HG02973 (cell line): ENCODE data around the gene ZNF750.

ENCODE experiments used
- ATAC-seq: cut with Tn5 transposase; IDR thresholded peaks from one replicate; pipeline ENCODE4 v1.9.1; 2021; ENCODE audit warnings: moderate library complexity; ENCODE audit not compliant: unreplicated experiment

Gene ZNF750

GRCh38 chr17:82815354-82815753, 24.5 kb downstream of the ZNF750 start:
- no peak for ATAC-seq

DNA sequence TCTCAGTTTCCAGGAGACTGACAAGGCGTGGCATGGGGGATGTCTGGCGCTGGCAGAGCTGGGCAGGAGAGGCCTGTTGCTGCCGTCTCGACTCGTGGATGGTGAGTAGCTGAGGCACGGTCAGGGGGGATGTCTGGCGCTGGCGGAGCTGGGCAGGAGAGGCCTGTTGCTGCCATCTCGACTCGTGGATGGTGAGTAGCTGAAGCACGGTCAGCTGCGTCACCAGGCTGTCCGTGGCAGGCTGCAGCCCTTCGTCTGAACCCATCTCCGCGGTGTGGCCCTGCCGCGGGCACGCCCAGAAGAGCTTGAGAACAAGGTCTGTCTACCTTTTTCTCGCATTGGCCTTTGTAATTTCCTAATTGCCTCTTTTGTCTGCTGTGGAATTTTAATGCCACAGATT, 25.0 kb downstream of the ZNF750 start:
- no peak for ATAC-seq

GRCh38 chr17:82813299-82814051, 26.3 kb downstream of the ZNF750 start:
- ATAC-seq = no peak

DNA sequence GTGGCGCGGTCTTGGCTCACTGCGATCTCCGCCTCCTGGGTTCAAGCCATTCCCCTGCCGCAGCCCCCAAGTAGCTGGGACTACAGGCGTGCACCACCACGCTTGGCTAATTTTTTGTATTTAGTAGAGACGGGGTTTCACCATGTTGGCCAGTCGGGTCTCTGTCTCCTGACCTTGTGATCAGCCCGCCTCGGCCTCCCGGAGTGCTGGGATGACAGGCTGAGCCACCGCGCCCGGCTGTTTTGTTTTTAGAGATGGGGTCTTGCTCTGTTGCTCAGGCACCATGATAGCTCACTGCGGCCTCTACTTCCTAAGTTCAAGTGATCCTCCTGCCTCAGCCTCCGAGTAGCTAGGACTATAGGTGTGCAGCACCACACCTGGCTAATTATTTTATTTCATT, 27.2 kb downstream of the ZNF750 start:
- ATAC-seq = no peak

DNA sequence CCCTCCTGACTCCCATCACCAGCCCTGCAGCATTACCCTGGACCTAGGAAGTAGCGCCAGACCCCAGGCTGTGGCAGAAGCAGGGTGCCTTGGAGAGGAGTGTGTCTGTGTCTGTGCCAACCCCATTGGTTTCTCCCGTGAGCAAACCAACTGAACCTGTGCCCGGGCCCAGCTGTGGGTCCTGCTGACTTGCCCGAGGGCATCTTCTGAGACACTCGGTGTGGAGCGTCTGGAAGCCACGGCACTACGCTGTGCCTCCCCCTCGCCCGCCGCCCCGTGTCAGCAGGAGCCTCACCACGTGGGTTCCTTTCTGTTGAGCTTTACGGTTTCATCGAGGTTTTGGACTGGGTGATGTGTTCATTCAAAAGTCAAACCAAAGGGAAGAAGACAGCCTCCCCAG, 27.8 kb downstream of the ZNF750 start:
- no peak for ATAC-seq

- ATAC-seq = no peak
Measured at GRCh38 chr17:82810644-82811430, 29.0 kb downstream of the ZNF750 start.

DNA sequence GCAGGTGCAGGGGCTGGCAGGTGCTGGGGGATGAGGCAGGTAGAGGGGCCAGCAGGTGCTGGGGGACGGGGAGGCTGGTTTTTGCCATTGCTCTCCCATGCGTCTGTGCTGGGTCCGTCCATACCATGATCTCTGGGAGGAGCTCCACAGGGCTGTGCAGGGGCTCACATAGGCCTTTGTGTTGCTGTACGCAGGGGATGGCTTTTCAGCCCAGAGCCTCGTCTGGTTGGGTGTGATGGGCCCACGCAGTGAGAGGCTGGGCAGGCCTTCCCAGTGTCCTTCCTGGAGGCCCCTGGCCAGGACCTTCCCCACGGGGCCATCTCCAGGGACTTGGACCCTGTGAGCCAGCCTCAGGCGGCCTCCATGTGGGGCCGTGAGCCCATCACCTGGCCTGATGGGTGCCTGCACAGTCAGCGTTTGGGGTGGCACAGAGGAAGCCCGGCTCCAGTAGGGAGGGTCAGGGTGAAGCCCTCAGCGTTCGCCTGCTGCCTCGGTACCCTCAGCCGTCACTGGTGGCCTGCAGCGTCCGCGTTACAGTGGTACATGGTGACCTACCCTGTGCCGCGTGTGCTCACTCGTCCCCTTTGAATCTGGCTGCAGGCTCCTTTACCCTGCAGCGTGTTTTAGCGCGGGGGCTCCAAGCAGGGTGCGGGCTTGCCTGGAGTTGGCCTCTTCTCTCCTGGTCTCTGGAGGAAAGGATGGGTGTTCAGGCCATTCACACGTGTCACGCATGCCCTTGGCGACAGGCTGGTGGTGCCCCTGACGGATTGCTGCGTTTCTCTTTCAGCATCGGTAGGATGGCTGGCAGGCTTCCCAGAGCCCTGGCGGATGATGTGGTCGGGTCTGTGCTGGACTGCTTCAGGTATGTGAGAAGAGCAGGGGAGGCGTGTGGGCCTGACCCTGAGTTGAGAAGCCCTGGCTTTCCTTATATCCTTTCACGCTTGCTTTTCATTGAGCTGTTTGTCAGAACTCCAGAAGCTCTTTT, 30.6 kb downstream of the ZNF750 start:
- no peak for ATAC-seq

DNA sequence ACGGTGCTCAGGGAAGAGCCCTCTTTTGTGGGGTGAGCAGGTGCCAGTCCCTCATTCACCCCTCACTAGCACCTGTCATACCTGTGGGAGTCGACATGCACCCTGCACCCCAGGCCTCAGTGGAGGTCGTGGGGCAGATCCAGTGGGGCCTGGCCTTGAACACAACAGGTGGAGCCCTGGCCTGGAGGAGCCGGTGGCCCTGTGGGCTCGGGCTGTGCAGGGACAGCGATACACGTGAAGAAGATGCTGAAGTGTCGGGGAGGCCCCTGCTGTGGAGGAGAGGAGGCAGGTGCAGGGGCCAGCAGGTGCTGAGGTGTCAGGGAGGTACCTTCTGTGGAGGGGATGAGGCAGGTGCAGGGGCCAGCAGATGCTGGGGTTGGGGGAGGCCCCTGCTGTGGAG, 31.8 kb downstream of the ZNF750 start:
- no peak for ATAC-seq

DNA sequence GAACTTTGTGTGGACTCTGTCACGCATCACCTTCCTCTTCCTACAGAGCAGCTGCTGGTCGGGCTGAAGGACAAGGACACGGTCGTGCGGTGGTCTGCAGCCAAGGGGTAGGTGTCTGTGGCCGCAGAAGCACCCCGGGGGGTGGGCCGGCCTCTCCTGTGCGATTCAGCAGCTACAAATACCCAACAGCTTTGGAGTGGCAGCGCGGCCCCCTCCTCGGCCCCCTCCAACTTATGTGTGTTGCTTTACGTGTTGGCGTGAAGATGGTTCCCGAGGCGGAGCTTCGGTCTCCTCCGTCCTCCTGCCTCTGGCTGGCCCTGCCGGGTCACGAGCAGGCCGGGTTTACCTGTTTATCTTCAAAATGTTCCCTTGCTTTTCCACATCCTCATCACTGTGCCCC, 32.3 kb downstream of the ZNF750 start:
- ATAC-seq = no peak

GRCh38 chr17:82807101-82807500, 32.7 kb downstream of the ZNF750 start:
- no peak for ATAC-seq

DNA sequence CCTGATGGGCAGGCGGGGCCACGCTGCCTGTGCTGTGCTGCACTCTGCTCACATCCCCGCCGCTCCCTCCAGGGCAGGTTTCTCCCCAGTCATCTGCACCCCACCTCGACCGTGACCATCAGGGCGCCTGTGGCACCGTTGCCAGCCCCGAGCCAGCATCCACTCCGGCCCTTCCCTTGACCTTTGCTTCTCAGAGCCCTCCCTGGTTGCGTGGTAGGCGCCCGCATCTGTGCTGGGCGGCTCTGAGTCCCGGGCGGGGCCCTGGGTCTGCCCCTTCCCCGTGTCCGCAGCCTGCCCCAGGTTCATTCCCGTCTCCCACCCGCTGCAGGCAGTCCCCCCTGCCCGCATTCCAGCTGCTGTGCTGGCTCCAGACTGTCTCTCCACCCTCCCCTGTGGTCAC, 33.2 kb downstream of the ZNF750 start:
- ATAC-seq = no peak

DNA sequence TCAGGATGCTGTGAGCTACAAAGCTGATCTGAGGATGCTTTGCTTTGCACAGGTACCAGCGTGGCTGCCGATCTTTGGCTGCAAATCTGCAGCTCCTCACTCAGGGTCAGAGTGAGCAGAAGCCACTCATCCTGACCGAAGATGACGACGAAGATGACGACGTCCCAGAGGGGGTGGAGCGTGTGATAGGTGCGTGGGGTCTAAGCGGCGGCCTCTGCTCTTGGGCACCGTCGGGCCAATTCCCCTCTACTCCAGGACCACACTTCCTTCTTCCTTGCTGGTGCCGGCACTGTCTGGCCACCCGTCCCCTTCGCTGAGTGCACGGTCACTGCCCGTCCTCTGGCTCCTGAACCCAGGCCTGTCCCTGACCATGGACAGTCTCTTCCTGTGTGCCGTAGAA, 34.0 kb downstream of the ZNF750 start:
- ATAC-seq = no peak

DNA sequence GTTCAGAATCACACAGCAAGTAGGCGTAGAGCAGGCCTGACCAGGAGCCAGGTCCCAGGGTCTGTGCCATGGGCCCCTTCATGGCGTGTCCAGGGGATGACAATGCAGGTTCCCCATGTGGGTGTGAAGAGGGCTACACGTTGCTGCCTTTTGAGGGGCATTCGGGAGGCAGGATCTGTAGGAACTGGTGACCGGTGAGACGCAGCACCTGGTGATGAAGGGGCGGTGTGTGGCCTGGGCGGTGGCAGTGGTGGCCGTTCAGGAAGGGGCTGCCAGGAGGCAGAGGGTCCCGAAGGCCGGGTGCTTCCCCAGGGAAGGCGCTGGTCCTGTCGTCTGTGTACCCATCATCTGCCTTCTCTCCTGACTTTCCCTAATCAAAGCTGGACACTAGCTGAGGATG, 34.6 kb downstream of the ZNF750 start:
- no peak for ATAC-seq

GRCh38 chr17:82804442-82805191, 35.2 kb downstream of the ZNF750 start:
- ATAC-seq = no peak

DNA sequence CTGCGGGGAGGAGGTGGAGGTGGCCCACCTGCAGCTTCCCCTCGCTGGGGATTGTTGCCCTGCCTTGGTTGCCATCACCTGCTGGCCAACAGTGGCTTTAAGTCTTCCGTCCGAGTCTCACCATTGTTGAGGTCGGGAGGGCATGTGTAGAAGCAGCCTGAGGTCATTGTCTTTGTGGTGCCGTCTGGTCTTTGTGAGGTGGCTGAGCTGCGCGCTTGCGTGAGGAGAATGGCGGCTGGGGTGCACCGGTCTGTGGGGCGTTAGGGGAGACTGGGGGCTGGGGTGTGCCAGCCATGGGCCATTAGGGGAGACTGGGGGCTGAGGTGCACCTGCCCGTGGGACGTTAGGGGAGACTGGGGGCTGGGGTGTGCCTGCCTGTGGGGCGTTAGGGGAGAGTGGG, 36.2 kb downstream of the ZNF750 start:
- no peak for ATAC-seq

DNA sequence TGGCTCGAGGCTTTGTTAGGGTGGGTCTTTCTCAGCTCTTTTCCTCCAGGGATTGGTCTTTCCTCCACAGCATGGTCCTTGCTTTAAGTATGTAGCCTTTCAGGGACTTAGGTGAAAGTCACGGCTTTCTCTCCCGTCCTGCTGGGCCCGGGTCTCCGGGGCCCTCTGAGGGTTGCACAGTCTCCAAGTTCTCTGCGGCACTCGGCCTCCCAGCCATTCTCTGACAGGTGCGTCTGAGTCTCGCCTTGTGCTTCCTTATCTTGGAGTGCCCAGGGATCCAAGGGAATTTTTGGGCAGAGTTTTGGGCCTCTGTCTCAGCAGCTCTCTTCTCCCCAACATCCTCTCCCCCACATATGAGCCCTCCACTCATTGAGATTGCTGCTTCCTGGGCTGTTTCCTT, 36.6 kb downstream of the ZNF750 start:
- ATAC-seq = no peak

GRCh38 chr17:82802075-82802780, 37.6 kb downstream of the ZNF750 start:
- ATAC-seq = no peak

DNA sequence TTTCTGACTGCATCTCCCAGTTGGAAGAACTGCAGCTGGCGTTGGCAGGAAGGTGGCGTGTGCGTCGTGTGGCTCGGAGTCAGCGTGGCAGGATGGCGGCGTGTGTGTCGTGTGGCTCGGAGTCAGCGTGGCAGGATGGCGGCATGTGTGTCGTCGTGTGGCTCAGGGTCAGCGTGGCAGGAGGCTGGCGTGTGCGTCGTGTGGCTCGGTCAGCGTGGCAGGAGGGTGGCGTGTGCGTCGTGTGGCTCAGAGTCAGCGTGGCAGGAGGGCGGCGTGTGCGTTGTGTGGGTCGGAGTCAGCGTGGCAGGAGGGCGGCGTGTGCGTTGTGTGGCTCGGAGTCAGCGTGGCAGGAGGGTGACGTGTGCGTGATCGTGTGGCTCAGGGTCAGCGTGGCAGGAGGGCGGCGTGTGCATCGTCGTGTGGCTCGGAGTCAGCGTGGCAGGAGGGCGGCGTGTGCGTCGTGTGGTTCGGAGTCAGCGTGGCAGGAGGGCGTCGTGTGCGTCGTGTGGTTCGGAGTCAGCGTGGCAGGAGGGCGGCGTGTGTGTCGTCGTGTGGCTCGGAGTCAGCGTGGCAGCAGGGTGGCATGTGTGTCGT, 38.3 kb downstream of the ZNF750 start:
- no peak for ATAC-seq

- no peak for ATAC-seq
Measured at GRCh38 chr17:82800885-82801284, 38.9 kb downstream of the ZNF750 start.

- ATAC-seq = no peak
Measured at GRCh38 chr17:82799591-82799990, 40.2 kb downstream of the ZNF750 start.
